Astrocyte (in vitro differentiated cells and primary cell): Measurements from ENCODE around the gene SUSD6. TPM values are rescaled to one million over a fixed set of nuclear protein-coding genes. Genes with fewer than 3 reads are reported as not detected.

Source experiments
- DNase-seq: peaks from one replicate; pipeline ENCODE4 v3.0.0-alpha.2; 2010; ENCODE audit warnings: low read depth
- FAIRE-seq: peaks from 2 replicates; lab custom pipeline; 2011; peaks lifted over from hg19 to GRCh38; lab: Jason Lieb, UNC
- H2AFZ ChIP-seq: 2 replicates; pipeline ENCODE4 v1.6.0; 2012; ENCODE audit warnings: low read depth, low read length, inconsistent platforms
- H3K27ac ChIP-seq: 2 replicates; pipeline ENCODE4 v1.5.1; 2011; ENCODE audit warnings: low read depth, low read length, inconsistent platforms
- H3K27me3 ChIP-seq: 2 replicates; pipeline ENCODE4 v1.6.0; 2011; ENCODE audit warnings: low read length, inconsistent platforms; ENCODE audit not compliant: insufficient read depth
- H3K36me3 ChIP-seq: 2 replicates; pipeline ENCODE4 v1.5.1; 2011; ENCODE audit warnings: low read length, inconsistent platforms; ENCODE audit not compliant: insufficient read depth
- H3K4me1 ChIP-seq: 2 replicates; pipeline ENCODE4 v1.5.1; 2011; ENCODE audit warnings: low read length, inconsistent platforms; ENCODE audit not compliant: insufficient read depth
- H3K4me2 ChIP-seq: 2 replicates; pipeline ENCODE4 v1.6.0; 2012; ENCODE audit warnings: low read length, inconsistent platforms
- H3K4me3 ChIP-seq: 2 replicates; pipeline ENCODE4 v1.5.1; 2011; ENCODE audit warnings: low read depth, mild to moderate bottlenecking, low read length, inconsistent platforms; ENCODE audit not compliant: insufficient read depth
- H3K79me2 ChIP-seq: 2 replicates; pipeline ENCODE4 v1.6.0; 2012; ENCODE audit warnings: mild to moderate bottlenecking, low read length, inconsistent platforms; ENCODE audit not compliant: insufficient read depth
- H3K9ac ChIP-seq: 2 replicates; pipeline ENCODE4 v1.6.0; 2012; ENCODE audit warnings: mild to moderate bottlenecking, low read length, inconsistent platforms
- H3K9me3 ChIP-seq: 2 replicates; pipeline ENCODE4 v1.5.1; 2012; ENCODE audit warnings: low read depth, mild to moderate bottlenecking, low read length, inconsistent platforms; ENCODE audit not compliant: insufficient read depth
- H4K20me1 ChIP-seq: 2 replicates; pipeline ENCODE4 v1.6.0; 2012; ENCODE audit warnings: low read length, inconsistent platforms; ENCODE audit not compliant: insufficient read depth
- H3K27ac Mint-ChIP-seq: one replicate; pipeline ENCODE4 v1.8.0; 2021; ENCODE audit warnings: mild to moderate bottlenecking, mixed read lengths; ENCODE audit not compliant: unreplicated experiment
- H3K27me3 Mint-ChIP-seq: one replicate; pipeline ENCODE4 v1.8.0; 2021; ENCODE audit warnings: low read depth, mixed read lengths; ENCODE audit not compliant: unreplicated experiment
- H3K36me3 Mint-ChIP-seq: one replicate; pipeline ENCODE4 v1.8.0; 2021; ENCODE audit warnings: low read depth, mixed read lengths; ENCODE audit not compliant: unreplicated experiment
- H3K4me1 Mint-ChIP-seq: one replicate; pipeline ENCODE4 v1.8.0; 2021; ENCODE audit warnings: low read depth, mixed read lengths; ENCODE audit not compliant: unreplicated experiment
- H3K4me3 Mint-ChIP-seq: one replicate; pipeline ENCODE4 v1.8.0; 2021; ENCODE audit warnings: mild to moderate bottlenecking, moderate library complexity, mixed read lengths; ENCODE audit not compliant: unreplicated experiment
- H3K9me3 Mint-ChIP-seq: one replicate; pipeline ENCODE4 v1.8.0; 2021; ENCODE audit warnings: mild to moderate bottlenecking, mixed read lengths; ENCODE audit not compliant: unreplicated experiment
- EZH2 ChIP-seq: IDR thresholded peaks from 2 replicates; pipeline ENCODE4 v1.6.1; 2012; ENCODE audit warnings: mild to moderate bottlenecking, low read length, inconsistent platforms; ENCODE audit not compliant: insufficient read depth
- total RNA-seq: library from RNA; stranded (reverse); gene quantifications from 2 replicates; pipeline ENCODE4 v1.2.1, GENCODE V29; 2021
- TF ChIP-seq, protein P1 (sequence below): IDR thresholded peaks from 2 replicates; pipeline ENCODE4 v1.5.1; 2011; ENCODE audit warnings: low read depth, mild to moderate bottlenecking, inconsistent platforms, low read length, moderate library complexity; ENCODE audit not compliant: insufficient read depth

Gene SUSD6
- total RNA-seq, 1 donor from 2014 or later = 25.6 TPM

DNA sequence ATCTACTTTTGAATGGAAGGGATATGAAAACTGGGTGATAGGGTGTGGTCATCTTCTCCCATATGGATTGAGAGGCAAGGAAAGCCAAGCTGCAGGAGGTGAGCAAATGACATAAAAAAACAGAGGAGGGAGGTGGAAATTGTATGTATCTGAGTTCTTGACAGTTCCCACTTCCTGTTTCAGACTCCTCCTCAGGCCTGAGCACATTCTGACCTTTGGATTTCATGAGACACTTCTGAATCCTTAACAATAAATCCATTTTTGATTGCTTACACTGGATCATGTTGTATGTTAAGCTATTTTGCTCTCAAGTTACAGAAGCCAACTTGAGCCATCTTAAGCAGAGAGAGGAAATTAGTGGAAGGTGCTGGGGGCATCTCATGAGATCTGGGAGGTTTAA is 143.9 kb downstream of the SUSD6 start:
- H3K4me2 ChIP-seq = no peak overlapping the region
- H2AFZ ChIP-seq = no peak overlapping the region
- peaks cover 2% of the 10 kb centered on the region for H3K27me3 Mint-ChIP-seq
- H3K27me3 ChIP-seq = no peaks in the 10 kb centered on the region
- no peaks in the 10 kb centered on the region for H3K36me3 ChIP-seq
- H3K4me3 ChIP-seq = no peak overlapping the region
- TF ChIP-seq EZH2 = no peak
- TF ChIP-seq, protein P1, sequence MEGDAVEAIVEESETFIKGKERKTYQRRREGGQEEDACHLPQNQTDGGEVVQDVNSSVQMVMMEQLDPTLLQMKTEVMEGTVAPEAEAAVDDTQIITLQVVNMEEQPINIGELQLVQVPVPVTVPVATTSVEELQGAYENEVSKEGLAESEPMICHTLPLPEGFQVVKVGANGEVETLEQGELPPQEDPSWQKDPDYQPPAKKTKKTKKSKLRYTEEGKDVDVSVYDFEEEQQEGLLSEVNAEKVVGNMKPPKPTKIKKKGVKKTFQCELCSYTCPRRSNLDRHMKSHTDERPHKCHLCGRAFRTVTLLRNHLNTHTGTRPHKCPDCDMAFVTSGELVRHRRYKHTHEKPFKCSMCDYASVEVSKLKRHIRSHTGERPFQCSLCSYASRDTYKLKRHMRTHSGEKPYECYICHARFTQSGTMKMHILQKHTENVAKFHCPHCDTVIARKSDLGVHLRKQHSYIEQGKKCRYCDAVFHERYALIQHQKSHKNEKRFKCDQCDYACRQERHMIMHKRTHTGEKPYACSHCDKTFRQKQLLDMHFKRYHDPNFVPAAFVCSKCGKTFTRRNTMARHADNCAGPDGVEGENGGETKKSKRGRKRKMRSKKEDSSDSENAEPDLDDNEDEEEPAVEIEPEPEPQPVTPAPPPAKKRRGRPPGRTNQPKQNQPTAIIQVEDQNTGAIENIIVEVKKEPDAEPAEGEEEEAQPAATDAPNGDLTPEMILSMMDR = no peak
- no peaks in the 10 kb centered on the region for H3K9me3 Mint-ChIP-seq
- no peak overlapping the region for H3K4me3 Mint-ChIP-seq
- FAIRE-seq (no peak), DNase-seq (no peak)
- H3K9me3 ChIP-seq = no peaks in the 10 kb centered on the region
- no peak overlapping the region for H3K27ac ChIP-seq
- H3K27ac Mint-ChIP-seq = no peak overlapping the region
- H3K4me1 Mint-ChIP-seq = no peaks in the 10 kb centered on the region
- no peaks in the 10 kb centered on the region for H3K4me1 ChIP-seq
- H3K79me2 ChIP-seq = no peaks in the 10 kb centered on the region
- no peaks in the 10 kb centered on the region for H4K20me1 ChIP-seq
- H3K36me3 Mint-ChIP-seq = no peaks in the 10 kb centered on the region
- no peak overlapping the region for H3K9ac ChIP-seq

DNA sequence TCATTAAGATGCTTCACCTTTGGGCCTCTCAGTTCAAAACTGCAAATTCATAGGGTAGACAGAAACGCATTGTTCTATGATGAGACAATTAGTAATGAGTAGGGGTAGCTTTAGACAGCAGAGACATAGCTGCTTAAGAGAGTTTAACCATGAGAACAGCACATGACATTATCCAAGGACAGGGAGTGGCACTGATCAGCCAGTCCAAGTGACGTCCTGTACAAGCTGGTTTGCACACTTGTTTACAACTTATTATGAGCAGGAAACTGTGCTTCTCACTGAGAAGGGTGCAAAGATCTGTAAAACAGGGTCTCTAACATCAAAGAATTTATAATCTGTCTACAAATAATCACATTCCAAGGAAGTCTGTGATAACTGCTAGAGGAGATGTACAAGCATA is 144.4 kb downstream of the SUSD6 start:
- FAIRE-seq (no peak), DNase-seq (no peak)
- Histone ChIP-seq H3K4me3 (no peak overlapping the region), H3K4me1 (peaks cover 1% of the 10 kb centered on the region), H3K79me2 (no peaks in the 10 kb centered on the region), H3K27me3 (no peaks in the 10 kb centered on the region), H3K27ac (no peak overlapping the region), H3K9ac (no peak overlapping the region), H3K36me3 (no peaks in the 10 kb centered on the region), H4K20me1 (no peaks in the 10 kb centered on the region), H2AFZ (no peak overlapping the region), H3K9me3 (no peaks in the 10 kb centered on the region), H3K4me2 (no peak overlapping the region)
- no peak overlapping the region for H3K27ac Mint-ChIP-seq
- peaks cover 3% of the 10 kb centered on the region for H3K9me3 Mint-ChIP-seq
- peaks cover 2% of the 10 kb centered on the region for H3K27me3 Mint-ChIP-seq
- no peak overlapping the region for H3K4me3 Mint-ChIP-seq
- TF ChIP-seq, protein P1 = no peak
- no peak for TF ChIP-seq EZH2
- H3K4me1 Mint-ChIP-seq = no peaks in the 10 kb centered on the region
- no peaks in the 10 kb centered on the region for H3K36me3 Mint-ChIP-seq

DNA sequence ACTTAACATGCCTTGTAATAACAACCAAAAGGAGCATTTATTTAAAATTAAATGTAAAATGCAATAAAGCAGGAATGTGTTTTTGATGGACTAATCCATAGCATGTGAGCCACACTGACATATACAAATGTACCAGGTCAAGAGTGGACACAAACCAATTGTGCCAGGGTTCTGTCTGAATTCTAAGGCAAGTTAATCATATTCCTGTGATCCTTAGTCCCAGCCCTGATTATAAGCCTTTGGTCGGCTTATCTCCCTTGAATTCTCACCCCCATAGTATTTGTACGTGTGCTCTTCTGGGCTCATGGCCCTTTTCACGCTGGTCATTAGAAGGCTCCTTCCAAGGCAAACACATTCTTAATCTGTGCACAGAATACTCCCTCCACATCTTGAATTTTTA is 144.9 kb downstream of the SUSD6 start:
- DNase-seq (no peak), FAIRE-seq (no peak)
- no peak overlapping the region for H3K4me3 ChIP-seq
- Mint-ChIP-seq H3K27ac (no peak overlapping the region), H3K9me3 (peaks cover 5% of the 10 kb centered on the region), H3K4me1 (no peaks in the 10 kb centered on the region), H3K4me3 (no peak overlapping the region), H3K27me3 (peaks cover 2% of the 10 kb centered on the region), H3K36me3 (no peaks in the 10 kb centered on the region)
- H3K36me3 ChIP-seq = no peaks in the 10 kb centered on the region
- H2AFZ ChIP-seq = no peak overlapping the region
- no peak overlapping the region for H3K27ac ChIP-seq
- H3K27me3 ChIP-seq = no peaks in the 10 kb centered on the region
- no peaks in the 10 kb centered on the region for H3K9me3 ChIP-seq
- TF ChIP-seq, protein P1 = no peak
- TF ChIP-seq EZH2 = no peak
- H3K79me2 ChIP-seq = no peaks in the 10 kb centered on the region
- no peak overlapping the region for H3K4me2 ChIP-seq
- no peaks in the 10 kb centered on the region for H4K20me1 ChIP-seq
- H3K9ac ChIP-seq = no peak overlapping the region
- H3K4me1 ChIP-seq = peaks cover 4% of the 10 kb centered on the region
